Neural cell (in vitro differentiated cells): Measurements from ENCODE around the gene SLC6A20.
"Not testable (repeated sequence)": the region's sequence is repeated elsewhere in the genome, so short reads cannot be mapped to it uniquely, and the experiment has no call there.

Experiments used
- EP300 ChIP-seq: fragments of 450-650 bp; conservative IDR thresholded peaks from 2 replicates; pipeline ENCODE4 v1.6.1; 2014; ENCODE audit warnings: antibody characterized with exemption, mild to moderate bottlenecking, moderate library complexity; ENCODE audit not compliant: poor library complexity, severe bottlenecking
- EZH2 ChIP-seq: fragments of 200-600, 300-800 bp; shearing (Covaris generic), sonication (generic); IDR thresholded peaks from 2 replicates; pipeline ENCODE4 v1.6.1; 2014; ENCODE audit warnings: antibody characterized with exemption, low read length, borderline replicate concordance, mild to moderate bottlenecking; ENCODE audit not compliant: insufficient read depth, poor library complexity, severe bottlenecking
- MXI1 ChIP-seq: fragments of 450-650 bp; conservative IDR thresholded peaks from 2 replicates; pipeline ENCODE4 v1.6.1; 2014; ENCODE audit warnings: antibody characterized with exemption, mild to moderate bottlenecking; ENCODE audit not compliant: poor library complexity, severe bottlenecking
- POLR2AphosphoS5 ChIP-seq: IDR thresholded peaks from 2 replicates; pipeline ENCODE4 v1.6.1; 2012
- RAD21 ChIP-seq: fragments of 450-650 bp; conservative IDR thresholded peaks from 2 replicates; pipeline ENCODE4 v1.6.1; 2014; ENCODE audit warnings: antibody characterized with exemption, mild to moderate bottlenecking, moderate library complexity
- SMC3 ChIP-seq: fragments of 450-650 bp; conservative IDR thresholded peaks from 2 replicates; pipeline ENCODE4 v1.6.1; 2014; ENCODE audit warnings: antibody characterized with exemption, mild to moderate bottlenecking, moderate library complexity; ENCODE audit not compliant: poor library complexity
- TAF1 ChIP-seq: IDR thresholded peaks from 2 replicates; pipeline ENCODE4 v1.6.1; 2012; ENCODE audit warnings: low read depth
- TF ChIP-seq, protein P1 (sequence below): fragments of 450-650 bp; IDR thresholded peaks from 2 replicates; pipeline ENCODE4 v1.5.1; 2014; ENCODE audit warnings: antibody characterized with exemption, mild to moderate bottlenecking, moderate library complexity; ENCODE audit not compliant: poor library complexity, severe bottlenecking
- TF ChIP-seq, protein P2 (sequence below): IDR thresholded peaks from 2 replicates; pipeline ENCODE4 v1.6.1; 2012; ENCODE audit warnings: borderline replicate concordance

- TF ChIP-seq EZH2, MXI1, TAF1, RAD21, POLR2AphosphoS5, EP300, SMC3: not testable (repeated sequence)
- TF ChIP-seq, protein P1, sequence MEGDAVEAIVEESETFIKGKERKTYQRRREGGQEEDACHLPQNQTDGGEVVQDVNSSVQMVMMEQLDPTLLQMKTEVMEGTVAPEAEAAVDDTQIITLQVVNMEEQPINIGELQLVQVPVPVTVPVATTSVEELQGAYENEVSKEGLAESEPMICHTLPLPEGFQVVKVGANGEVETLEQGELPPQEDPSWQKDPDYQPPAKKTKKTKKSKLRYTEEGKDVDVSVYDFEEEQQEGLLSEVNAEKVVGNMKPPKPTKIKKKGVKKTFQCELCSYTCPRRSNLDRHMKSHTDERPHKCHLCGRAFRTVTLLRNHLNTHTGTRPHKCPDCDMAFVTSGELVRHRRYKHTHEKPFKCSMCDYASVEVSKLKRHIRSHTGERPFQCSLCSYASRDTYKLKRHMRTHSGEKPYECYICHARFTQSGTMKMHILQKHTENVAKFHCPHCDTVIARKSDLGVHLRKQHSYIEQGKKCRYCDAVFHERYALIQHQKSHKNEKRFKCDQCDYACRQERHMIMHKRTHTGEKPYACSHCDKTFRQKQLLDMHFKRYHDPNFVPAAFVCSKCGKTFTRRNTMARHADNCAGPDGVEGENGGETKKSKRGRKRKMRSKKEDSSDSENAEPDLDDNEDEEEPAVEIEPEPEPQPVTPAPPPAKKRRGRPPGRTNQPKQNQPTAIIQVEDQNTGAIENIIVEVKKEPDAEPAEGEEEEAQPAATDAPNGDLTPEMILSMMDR: not testable (repeated sequence)
- TF ChIP-seq, protein P2, sequence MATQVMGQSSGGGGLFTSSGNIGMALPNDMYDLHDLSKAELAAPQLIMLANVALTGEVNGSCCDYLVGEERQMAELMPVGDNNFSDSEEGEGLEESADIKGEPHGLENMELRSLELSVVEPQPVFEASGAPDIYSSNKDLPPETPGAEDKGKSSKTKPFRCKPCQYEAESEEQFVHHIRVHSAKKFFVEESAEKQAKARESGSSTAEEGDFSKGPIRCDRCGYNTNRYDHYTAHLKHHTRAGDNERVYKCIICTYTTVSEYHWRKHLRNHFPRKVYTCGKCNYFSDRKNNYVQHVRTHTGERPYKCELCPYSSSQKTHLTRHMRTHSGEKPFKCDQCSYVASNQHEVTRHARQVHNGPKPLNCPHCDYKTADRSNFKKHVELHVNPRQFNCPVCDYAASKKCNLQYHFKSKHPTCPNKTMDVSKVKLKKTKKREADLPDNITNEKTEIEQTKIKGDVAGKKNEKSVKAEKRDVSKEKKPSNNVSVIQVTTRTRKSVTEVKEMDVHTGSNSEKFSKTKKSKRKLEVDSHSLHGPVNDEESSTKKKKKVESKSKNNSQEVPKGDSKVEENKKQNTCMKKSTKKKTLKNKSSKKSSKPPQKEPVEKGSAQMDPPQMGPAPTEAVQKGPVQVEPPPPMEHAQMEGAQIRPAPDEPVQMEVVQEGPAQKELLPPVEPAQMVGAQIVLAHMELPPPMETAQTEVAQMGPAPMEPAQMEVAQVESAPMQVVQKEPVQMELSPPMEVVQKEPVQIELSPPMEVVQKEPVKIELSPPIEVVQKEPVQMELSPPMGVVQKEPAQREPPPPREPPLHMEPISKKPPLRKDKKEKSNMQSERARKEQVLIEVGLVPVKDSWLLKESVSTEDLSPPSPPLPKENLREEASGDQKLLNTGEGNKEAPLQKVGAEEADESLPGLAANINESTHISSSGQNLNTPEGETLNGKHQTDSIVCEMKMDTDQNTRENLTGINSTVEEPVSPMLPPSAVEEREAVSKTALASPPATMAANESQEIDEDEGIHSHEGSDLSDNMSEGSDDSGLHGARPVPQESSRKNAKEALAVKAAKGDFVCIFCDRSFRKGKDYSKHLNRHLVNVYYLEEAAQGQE: not testable (repeated sequence)
These were observed 39.2 kb downstream of the SLC6A20 start for GRCh38 chr3:45757141-45757540.
